ENCODE measurements around the gene TCN2.
"Not testable (repeated sequence)": the region's sequence is repeated elsewhere in the genome, so short reads cannot be mapped to it uniquely, and the experiment has no call there.

TCN2 gene

GRCh38 chr22:30647536-30647935 lies 40.6 kb downstream of the TCN2 start:
- no peak for DNase-seq (ENCODE audit: low read depth)

- no peak for DNase-seq (ENCODE audit: low read depth)
Measured at GRCh38 chr22:30648825-30649224, 41.9 kb downstream of the TCN2 start.

GRCh38 chr22:30649430-30650007 lies 42.5 kb downstream of the TCN2 start:
- DNase-seq (ENCODE audit: low read depth), result no peak

GRCh38 chr22:30650508-30651116 lies 43.6 kb downstream of the TCN2 start:
- DNase-seq (ENCODE audit: low read depth), result no peak

- no peak for DNase-seq (ENCODE audit: low read depth)
Measured at GRCh38 chr22:30652852-30653251, 45.9 kb downstream of the TCN2 start.

GRCh38 chr22:30654361-30654760 lies 47.4 kb downstream of the TCN2 start:
- DNase-seq (ENCODE audit: low read depth), result no peak

- DNase-seq (ENCODE audit: low read depth), result no peak
Measured at GRCh38 chr22:30655532-30655931, 48.6 kb downstream of the TCN2 start.

- DNase-seq (ENCODE audit: low read depth), result no peak
Measured at GRCh38 chr22:30662040-30662439, 55.1 kb downstream of the TCN2 start.

GRCh38 chr22:30664798-30665197 lies 57.8 kb downstream of the TCN2 start:
- no peak for DNase-seq (ENCODE audit: low read depth)

GRCh38 chr22:30665266-30665665 lies 58.3 kb downstream of the TCN2 start:
- DNase-seq (ENCODE audit: low read depth), result no peak

- DNase-seq (ENCODE audit: low read depth), result no peak
Measured at GRCh38 chr22:30665786-30666185, 58.8 kb downstream of the TCN2 start.

- no peak for DNase-seq (ENCODE audit: low read depth)
Measured at GRCh38 chr22:30667107-30667493, 60.1 kb downstream of the TCN2 start.

- peak; percentile 41 for DNase-seq (ENCODE audit: low read depth)
Measured at GRCh38 chr22:30667494-30668385, 60.8 kb downstream of the TCN2 start, which contains the start of gene DUSP18. TSS of gene DUSP18 (minus strand) at chr22:30667875. CDS start at chr22:30664003, 3,872 bp downstream.

- DNase-seq (ENCODE audit: low read depth), result no peak
Measured at GRCh38 chr22:30668386-30668710, 61.4 kb downstream of the TCN2 start.

GRCh38 chr22:30671071-30671470 lies 64.1 kb downstream of the TCN2 start:
- DNase-seq (ENCODE audit: low read depth), result no peak

GRCh38 chr22:30673136-30673535 lies 66.2 kb downstream of the TCN2 start:
- no peak for DNase-seq (ENCODE audit: low read depth)

- DNase-seq (ENCODE audit: low read depth), result no peak
Measured at GRCh38 chr22:30674482-30674881, 67.5 kb downstream of the TCN2 start.

GRCh38 chr22:30675436-30675835 lies 68.5 kb downstream of the TCN2 start:
- no peak for DNase-seq (ENCODE audit: low read depth)

- not testable (repeated sequence) for DNase-seq (ENCODE audit: low read depth)
Measured at GRCh38 chr22:30676565-30676964, 69.6 kb downstream of the TCN2 start.

Data from GM04503 (cell line).